8988T (cell line): ENCODE data around the gene AMPD3.

Experiments used
- DNase-seq: peaks from one replicate; pipeline ENCODE4 v3.0.0; 2011

The AMPD3 gene

GRCh38 chr11:10505278-10506007 is 50.4 kb downstream of the AMPD3 start:
- no peak for DNase-seq

DNA sequence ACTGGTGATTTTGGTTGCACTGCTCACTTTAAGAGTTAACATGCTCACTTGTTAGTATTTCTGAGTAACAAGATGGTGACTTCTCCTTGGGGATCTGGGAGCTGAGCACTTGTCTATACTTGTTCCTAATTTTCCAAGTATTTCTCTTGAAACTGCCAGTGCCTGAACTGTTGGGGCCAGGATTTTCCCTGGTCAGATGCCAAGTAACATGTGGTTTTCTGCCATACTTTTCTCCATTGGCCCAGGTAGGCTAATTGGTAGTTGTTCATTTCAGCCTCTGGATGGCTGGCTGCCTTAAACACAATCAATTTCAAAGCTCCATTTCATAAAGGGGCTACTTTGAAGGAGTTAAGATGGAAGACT is 50.9 kb downstream of the AMPD3 start:
- no peak for DNase-seq

GRCh38 chr11:10511181-10511621 is 56.1 kb downstream of the AMPD3 start:
- DNase-seq: no peak

DNA sequence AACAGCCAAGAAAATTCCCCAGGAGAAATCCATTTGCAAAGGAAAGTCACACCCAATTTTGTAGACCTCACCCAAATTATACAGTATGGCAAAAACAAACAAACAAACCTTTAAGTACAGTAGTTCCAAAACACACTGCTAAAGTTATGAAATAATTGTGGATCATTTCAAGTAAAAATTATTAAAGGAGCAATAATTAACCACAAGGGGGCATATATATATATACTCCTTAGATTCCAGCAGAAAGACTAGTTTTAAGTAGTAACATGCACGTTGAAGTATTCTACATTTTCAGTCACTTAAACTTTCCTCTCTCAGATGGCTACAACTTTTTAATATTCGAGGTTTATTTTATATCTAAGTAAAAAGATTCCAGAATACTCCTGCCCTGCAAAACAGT is 59.1 kb downstream of the AMPD3 start:
- DNase-seq: no peak

DNA sequence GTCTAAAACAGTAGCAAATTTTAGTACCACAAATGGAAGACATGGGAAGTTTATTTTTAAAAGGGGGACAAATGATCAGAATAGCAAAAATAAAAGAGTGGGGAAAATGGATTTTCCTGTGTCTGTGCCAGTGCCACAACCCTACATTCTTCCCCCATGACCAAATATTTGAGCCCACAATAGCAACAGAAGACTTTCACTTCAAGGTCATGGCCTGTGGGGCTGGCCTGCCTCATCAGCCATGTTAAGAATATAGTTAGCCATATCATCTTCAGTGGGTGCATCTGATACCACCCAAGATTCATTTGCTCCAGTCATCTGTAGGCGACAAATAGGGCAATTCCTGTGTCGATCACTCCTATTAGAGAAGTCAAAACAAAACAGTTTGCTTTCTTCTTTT is 59.6 kb downstream of the AMPD3 start:
- no peak for DNase-seq

- DNase-seq: no peak
These were observed 60.4 kb downstream of the AMPD3 start for GRCh38 chr11:10515418-10515817.

- DNase-seq: no peak
These were observed 63.1 kb downstream of the AMPD3 start for GRCh38 chr11:10518123-10518522.

- no peak for DNase-seq
These were observed 63.8 kb downstream of the AMPD3 start for GRCh38 chr11:10518891-10519290.

DNA sequence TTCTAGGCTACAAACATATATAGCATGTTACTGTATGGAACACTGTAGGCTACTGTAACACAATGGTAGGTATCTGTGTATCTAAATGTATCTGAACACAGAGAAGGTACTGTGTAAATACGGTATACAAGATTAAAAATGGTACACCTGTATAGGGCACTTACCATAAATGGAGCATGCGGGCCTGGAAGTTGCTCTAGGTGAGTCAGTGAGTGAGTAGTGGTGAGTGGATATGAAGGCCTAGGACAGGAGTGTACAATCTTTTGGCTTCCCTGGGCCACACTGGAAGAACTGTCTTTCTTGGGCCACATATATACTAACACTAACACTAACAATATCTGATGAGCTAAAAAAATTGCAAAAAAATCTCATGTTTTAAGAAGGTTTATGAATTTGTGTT is 64.6 kb downstream of the AMPD3 start:
- DNase-seq: no peak

- DNase-seq: no peak
These were observed 65.5 kb downstream of the AMPD3 start for GRCh38 chr11:10520562-10520961.

- no peak for DNase-seq
These were observed 67.2 kb downstream of the AMPD3 start for GRCh38 chr11:10522276-10522675.

GRCh38 chr11:10522921-10523320 is 67.9 kb downstream of the AMPD3 start:
- no peak for DNase-seq

DNA sequence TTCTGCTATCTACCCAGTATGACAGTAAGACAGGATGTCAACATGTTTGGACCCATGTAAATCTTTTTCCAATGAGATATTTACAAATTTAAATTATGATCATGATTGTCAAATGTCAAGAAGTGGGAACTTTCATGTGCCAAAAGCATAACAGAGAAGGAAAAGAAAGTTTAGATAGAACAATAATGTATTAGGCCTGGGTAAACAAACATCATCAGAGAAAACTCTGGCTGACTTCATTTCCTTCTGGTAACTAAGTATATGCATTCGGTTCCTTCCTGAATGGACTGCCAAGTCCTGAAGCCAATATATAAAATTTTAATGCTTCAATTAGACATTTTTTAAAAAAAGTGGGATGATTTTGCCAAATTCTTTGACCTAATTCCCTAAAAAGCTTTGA is 69.4 kb downstream of the AMPD3 start:
- no peak for DNase-seq

- no peak for DNase-seq
These were observed 72.2 kb downstream of the AMPD3 start for GRCh38 chr11:10526974-10527918.

- DNase-seq: no peak
These were observed 73.1 kb downstream of the AMPD3 start for GRCh38 chr11:10528121-10528520.

- DNase-seq: no peak
These were observed 74.2 kb downstream of the AMPD3 start for GRCh38 chr11:10529279-10529678.

DNA sequence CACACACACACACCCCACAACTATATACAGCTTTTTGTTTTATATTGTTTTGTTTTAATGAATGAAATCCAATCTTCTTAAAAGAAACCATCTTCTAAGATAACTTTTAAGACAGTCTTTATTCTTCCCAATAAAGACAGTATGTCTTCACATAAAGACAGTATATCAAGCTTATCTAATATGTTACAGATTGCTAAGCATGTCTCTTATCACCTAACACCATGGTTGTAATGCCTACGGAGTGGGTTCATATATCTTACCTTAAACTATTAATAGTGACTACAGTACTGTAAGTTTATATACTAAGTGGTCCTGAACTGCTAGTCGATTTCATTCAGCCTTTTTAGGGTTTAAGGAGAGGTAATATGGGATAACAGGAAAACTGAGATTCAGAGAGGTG is 77.5 kb downstream of the AMPD3 start:
- no peak for DNase-seq

DNA sequence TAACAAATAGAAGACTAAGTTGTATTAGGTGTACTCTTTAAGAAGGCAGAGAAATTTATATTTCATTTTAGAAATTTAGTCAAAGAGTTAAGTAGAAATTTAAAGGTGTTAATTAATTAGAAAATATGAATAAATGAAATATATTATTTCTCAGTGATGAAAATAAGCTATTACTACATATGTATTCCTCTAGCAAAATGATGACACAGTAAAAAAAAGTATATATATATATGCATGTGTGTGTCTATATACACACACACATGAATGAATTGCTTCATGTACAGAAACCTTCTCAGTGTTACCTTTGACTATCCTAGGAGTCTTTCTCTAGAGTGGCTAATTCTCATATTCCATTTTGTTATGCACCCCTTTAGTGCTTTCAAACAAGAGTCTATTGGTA is 78.3 kb downstream of the AMPD3 start:
- no peak for DNase-seq

- DNase-seq: no peak
These were observed 79.3 kb downstream of the AMPD3 start for GRCh38 chr11:10534316-10534715.

DNA sequence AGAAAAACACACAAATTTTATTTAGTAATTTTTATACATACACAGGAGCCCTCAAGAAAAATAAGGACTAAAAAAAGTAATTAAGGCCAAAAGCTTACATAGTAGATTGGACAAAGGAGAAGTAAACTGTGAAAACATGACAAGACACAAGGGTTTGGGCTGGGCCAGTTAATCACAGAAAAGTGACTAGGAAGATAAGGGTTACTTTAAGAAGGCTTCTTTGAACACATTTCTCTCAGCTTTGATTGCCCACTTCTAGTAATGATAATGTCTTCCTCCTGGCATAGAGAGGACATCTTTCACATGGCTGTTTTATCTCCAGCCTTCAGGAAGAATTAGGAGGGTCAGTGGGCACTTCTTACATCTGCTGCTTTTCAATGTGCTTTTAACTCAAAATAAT is 82.5 kb downstream of the AMPD3 start:
- DNase-seq: no peak

DNA sequence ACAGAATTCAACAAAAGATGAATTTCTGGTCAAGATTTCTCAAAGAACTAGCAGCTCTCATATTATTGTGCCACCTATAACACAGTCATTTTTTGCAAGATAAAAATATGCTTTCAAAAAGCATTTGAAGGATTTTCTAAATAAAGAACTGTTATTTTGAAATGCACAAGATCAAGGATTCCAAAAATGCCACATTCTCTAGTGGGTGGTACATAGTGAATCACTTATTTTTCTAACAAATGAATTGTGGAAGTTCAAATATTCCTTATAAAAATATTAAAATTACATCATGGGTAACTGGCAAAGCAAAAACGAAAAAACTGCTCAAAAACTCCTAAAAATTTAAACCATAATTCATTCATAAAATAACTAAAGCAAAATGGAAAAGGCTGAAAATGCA is 83.9 kb downstream of the AMPD3 start:
- no peak for DNase-seq

GRCh38 chr11:10539339-10539738 is 84.3 kb downstream of the AMPD3 start:
- DNase-seq: no peak

DNA sequence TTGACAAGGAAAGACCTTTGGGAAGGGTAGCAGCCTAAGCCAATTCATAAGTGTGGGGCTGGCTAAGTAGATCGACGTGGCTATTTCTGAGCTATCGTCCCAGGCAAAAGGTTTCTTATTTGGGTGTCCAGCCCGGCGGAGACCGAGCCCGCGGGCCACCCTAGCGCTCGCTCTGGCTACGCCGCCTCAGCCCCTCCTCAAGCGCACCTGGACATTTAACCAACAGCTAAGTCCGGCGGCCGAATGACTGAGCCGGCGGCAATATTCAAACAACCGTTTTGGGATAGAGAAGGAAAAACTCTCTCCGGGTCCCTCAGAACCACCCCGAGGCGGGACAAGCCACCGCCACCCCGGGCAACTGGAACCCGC is 85.5 kb downstream of the AMPD3 start:
- no peak for DNase-seq

DNA sequence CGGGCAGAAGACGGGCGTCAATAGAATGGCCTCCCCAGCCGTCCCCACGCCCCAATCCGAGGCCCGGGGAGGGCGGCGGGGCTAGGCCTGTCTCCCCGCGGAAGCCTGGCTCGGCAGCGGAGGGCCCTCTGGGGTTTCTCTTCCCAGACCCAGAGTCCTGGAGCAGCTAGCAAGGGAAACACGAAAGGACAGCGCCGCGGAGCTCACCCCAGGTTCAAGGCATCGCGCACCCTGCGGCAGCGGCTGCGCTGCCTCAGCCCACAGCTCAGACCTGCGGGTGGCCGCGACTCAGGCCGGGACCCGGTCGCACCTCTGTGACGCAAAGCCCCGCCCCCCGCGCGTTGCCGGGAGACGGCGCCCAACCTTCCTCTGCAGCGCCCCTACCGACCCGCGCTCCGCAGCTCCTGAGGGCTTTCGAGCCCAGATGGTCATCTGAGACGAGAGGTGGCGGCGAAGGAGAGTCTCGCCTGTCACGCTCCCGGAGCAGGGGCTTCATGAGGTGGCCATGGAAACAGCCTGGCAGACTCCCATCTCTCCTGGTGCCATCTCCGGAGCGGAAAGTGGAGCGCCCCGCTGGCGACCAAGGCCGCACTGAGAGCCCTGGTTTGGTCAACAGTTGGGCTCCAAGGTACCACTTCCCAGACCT is 86.0 kb downstream of the AMPD3 start, which contains the start of gene RNF141:
RNF141 (minus strand) TSS at position 273 of the 646 bp plus-strand sequence. CDS start 7,029 bp downstream, outside the sequence.
- peak; percentile 85 for DNase-seq
